Epithelial cell of esophagus (primary cell): ENCODE results near the gene DNAJC6.

Experiments used
- DNase-seq: peaks from one replicate; pipeline ENCODE4 v3.0.0; 2010; ENCODE audit warnings: low read depth
- H3K4me3 ChIP-seq: 2 replicates; pipeline ENCODE4 v1.5.1; 2011; ENCODE audit warnings: mild to moderate bottlenecking, low read length, control low read depth
- CTCF ChIP-seq: IDR thresholded peaks from 2 replicates; pipeline ENCODE4 v1.5.1; 2011; ENCODE audit warnings: low read depth, mild to moderate bottlenecking, low read length, control low read depth, inconsistent platforms; ENCODE audit not compliant: insufficient read depth; ENCODE audit errors: missing control alignments

The DNAJC6 gene

DNA sequence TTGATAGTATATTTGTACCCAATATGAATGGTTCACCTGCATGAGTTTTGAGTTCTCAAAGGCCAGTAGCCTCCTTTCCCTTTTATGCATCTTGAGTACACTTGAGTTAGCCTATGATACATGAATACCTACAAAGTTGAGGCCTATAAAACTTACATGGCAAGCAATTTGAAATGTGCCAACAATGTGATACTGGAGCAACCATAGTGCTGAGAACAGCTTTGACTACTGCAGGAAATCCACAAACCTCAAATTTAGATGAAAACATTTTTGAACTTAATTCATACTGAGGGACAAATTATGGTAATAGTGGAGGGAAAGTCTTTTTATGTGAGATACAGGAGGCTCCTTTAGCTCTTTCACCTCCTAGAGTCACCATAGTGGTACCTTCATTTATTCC lies 148.5 kb downstream of the DNAJC6 start:
- no peak for DNase-seq
- no peak overlapping the region for H3K4me3 ChIP-seq
- no peak for TF ChIP-seq CTCF

GRCh38 chr1:65458730-65459396 lies 149.5 kb downstream of the DNAJC6 start:
- no peak overlapping the region for H3K4me3 ChIP-seq
- no peak for TF ChIP-seq CTCF
- peak; percentile 24 for DNase-seq

DNA sequence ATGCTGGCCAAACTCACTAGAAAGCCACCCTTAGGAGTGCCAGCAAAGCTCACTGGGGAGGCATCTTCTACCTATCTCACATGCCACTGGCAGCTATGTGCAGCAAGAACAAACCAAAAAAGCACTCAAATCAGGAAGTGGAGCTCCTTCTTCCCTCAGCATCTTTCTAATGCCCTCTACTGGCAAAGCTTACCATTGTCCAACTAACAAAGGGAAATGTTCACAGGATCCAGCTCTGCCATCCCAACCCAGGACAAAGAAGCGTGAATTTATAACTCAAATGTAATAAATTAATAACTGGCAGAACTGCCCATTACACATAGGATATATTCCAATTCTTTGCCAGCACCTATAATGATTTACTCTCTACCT lies 150.0 kb downstream of the DNAJC6 start:
- H3K4me3 ChIP-seq = no peak overlapping the region
- peak; percentile 78 for TF ChIP-seq CTCF
- peak; percentile 54 for DNase-seq
